IPS-NIHi7 (cell line): ENCODE data around the gene GPR25.

ENCODE experiments used
- DNase-seq: peaks from one replicate; pipeline ENCODE4 v3.0.0; 2012; ENCODE audit warnings: mixed read lengths; ENCODE audit errors: extremely low spot score

Gene GPR25

DNA sequence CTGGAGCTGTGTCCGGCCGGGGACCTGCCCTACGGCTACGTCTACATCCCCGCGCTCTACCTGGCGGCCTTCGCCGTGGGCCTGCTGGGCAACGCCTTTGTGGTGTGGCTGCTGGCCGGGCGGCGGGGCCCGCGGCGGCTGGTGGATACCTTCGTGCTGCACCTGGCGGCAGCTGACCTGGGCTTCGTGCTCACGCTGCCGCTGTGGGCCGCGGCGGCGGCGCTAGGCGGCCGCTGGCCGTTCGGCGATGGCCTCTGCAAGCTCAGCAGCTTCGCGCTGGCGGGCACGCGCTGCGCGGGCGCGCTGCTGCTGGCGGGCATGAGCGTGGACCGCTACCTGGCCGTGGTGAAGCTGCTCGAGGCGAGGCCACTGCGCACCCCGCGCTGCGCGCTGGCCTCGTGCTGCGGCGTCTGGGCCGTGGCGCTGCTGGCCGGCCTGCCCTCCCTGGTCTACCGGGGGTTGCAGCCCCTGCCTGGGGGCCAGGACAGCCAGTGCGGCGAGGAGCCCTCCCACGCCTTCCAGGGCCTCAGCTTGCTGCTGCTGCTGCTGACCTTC lies 412 bp downstream of the GPR25 start:
- no peak for DNase-seq

DNA sequence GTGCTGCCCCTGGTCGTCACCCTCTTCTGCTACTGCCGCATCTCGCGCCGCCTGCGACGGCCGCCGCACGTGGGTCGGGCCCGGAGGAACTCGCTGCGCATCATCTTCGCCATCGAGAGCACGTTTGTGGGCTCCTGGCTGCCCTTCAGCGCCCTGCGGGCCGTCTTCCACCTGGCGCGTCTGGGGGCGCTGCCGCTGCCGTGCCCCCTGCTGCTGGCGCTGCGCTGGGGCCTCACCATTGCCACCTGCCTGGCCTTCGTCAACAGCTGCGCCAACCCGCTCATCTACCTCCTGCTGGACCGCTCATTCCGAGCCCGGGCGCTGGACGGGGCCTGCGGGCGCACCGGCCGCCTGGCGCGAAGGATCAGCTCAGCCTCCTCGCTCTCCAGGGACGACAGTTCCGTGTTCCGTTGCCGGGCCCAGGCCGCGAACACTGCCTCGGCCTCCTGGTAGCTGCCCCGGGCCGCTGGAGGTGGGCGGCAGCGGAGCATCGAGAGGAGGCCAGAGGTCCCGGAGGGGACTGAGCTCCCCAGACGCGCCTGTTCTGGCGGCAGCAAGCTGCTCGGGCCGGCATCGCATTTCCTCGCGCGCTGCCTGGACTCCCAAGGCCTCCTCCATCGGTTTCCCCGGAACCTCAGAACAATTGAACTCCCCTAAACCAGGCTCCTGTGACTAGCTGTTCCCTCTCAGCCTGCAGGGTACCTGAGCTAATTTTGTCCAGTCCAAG lies 1.1 kb downstream of the GPR25 start:
- no peak for DNase-seq

DNA sequence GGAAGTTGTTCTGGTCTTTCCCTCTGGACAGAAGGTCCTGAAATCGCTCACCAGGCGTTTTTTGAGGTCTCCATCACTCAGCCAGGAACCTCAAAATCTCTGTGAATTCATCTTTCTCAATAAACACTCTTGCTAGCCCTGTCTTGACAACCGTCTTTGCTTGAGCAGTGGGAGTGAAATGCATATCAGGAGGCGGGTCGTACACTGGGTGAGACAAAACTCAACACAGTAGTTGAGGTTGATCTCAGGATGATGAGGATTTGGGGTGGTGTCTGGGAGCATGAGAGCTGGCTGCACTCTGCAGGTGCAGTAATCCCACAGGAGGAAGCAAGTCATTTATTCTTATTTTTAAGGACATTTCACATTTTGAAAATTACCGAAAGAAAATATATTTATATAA lies 1.9 kb downstream of the GPR25 start:
- DNase-seq, result no peak

DNA sequence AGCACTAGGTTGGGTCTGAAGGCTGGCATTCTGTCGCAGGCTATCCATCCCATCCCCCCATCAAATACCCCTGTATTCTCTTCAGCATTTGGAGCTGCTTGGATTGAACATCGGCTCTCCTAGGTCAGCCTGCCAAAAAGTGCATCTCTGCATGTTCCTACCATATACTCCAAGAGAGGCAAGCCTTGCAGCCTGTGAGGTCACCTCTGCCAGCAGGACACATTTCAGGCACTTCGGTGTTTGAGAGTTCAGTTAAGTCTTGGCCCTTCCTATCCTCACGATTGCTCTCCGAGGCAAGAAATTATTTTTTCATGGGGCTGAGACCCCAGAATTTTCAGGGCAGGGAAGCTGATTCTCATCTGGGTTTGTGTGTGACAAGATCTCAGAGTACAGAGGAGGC lies 2.6 kb downstream of the GPR25 start:
- DNase-seq, result no peak

DNA sequence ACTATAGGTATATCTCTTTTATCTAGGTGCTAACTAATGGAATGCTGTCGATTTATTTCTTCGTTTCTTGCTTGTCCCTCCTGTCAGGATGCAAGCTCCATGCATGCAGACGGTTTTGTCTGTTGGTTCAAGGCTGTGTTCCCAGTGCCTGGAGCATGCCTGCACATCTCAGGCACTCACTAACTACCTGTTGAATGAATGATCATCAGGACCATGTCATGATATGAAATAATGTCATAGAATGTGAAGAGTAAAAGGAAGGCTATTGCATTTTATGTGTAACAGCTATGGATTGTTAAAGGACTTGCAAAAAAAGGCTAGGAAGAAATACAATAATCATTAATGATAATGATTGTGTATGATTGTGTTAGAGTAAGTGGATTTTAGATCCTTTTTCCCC lies 4.2 kb downstream of the GPR25 start:
- no peak for DNase-seq

DNA sequence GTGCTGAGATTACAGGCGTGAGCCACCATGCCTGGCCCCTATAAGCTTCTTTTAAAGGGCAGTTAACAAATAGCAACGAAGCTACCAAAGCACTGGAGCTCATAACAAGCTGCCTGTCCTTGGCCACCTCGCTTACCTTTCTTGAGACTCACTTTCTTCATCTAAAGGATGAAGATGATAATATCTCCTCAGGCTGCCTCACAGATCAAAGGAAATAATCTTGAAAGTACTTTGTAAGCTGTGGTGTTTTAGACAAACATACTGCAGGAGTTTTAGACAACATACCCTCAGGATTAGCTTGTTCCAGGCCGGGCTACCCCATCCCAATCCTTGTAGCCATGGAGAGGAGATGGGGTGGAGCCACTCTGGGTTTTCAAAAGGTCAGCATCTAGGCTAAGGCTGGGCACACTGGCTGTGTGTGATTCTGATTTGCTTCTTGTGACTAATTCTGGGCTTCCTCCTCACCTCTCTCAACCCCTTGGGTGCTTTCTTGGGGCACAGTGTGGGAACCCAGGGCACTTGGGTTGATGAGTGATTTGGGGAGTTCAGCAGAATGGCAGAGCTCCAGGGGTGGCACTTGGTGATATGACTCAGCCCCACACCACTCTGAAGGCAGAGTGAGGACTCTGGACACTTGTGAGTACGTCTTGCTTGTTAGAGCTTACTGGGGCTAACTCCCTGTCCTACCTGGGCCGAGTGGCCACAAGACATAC lies 5.2 kb downstream of the GPR25 start:
- no peak for DNase-seq

DNA sequence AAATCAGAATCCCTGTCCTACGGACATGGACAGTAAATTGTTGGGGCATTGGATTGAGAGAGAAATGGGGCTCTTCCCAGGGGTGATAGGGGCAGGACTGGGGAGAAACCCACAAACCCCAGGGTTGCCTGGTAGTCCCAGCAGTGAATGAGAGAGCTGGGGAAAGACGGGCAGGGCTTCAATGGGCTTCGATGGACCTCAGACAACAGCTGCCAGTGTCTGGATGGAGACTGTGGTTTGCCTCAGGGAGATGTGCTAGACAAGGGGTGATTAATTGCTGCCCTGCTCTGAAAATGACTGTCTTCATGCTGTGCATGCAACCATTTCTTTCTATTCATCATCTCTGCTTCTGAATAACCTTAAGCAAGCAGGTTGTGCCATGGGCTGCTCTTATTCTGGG lies 7.4 kb downstream of the GPR25 start:
- no peak for DNase-seq

DNA sequence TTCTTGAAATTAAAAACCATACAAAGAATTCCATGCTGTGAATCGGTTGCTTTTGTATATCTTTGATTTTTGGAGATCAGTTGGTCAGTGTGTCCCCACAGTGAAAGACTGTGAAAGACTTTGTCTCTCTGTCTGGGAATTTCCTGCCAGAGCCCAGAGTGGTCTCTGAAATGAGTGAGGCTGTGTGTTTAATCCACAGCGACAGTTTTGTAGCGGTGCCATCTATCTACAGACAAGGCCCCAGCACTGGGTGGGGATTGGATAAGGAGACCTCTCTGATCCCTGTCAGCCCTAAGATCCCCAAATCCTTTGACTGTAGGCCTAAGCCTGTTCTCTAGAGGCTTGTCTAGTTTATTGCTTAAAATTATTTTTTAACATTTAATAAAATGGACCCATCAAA lies 10.3 kb downstream of the GPR25 start:
- no peak for DNase-seq

DNA sequence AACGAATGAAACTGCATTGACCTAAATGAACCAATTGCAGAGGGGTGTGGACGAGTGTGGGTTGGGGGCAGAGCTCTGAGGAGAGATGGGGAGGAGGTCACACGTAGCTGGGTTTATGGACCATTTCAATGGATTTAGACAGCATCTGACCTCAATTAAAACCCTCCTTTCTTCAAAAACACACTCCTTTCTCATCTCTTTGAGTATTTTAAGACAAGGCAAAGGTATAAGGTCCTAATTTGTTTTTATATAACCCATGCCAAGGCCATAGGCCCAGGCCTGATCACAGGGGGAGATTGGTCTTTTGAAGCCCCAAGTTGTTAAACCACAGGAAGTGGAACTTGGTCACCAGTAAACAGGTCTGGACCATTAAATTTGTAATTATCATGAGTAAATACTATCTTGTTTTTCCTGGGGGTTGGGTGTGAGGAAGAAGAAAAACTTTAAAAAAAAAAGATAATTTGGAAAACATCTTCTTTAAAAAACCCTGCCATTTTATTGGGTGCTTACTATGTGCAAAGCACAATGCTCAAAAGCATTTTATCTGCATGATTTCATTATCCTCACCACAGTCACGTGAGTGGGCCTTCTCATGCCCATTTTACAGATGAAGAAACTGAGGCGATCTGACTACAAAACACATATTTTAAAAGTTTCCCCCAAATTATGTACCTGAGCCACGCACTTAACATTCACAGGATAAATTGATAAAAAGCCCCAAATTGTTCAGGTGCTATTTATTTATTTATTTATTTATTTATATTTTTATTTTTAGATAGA lies 13.0 kb downstream of the GPR25 start:
- no peak for DNase-seq

DNA sequence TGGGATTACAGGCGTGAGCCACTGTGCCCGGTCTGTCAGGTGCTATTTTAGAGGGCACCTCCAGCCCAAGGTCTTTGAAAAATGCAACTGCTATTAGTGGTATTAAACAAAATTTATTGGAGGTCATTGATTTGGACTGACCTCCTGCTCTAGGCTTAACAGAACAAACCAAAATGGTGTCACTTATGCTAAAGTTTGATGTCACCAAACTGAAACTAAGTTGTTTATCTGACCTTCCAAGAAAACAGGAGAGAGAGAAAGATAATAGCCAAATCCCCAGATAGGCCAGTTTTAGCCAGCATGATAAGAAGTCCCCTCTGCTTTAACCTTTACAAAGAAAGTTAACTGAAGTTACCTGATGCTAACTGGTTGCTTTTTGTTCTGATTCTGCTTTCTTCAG lies 13.8 kb downstream of the GPR25 start:
- DNase-seq, result no peak

DNA sequence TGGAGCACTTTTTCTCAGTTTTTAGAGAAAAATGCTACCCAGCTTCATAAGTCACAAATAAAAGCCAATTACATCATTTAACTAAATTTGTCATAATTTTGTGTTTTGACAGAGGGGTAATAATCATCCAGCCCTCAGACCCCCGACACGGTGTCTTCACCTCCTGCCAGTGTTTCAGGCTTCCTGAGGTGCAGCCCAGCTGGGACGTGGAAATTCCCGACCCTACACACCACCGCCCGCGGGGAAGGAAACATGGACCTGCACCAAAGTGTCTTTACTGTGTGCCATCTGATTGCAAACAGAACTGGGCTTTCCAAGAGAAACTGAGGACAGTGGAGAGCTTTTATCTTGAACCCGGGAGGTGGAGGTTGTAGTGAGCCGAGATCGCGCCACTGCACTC lies 14.3 kb downstream of the GPR25 start:
- no peak for DNase-seq

DNA sequence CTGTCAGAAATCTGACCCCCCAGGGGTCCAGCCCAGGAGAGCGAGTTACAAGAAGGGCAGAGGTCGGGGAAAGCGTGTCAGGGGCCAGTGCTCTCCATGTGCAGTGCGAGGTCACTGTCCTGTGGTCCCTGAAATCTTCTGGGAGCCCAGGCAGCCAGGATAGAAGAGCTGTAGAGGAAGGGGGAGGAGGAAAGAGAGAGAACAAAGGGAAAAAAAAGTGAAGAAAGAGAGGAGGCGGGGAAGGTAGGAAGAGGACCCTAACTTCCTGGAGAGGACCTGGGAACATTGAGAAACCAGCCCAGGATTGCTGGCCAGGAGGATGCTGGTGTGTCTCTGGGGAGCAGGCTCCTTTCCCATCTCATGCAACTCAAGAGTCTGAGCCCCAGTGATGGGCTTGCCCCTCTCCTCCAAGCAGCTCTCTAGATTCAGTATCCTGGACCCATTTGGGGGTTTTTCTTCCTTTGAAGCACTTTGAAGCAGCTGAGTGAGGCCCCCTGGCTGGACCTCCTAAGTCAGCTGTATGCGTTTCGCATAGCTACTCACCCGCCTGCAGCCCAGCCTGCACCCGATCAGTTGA lies 15.1 kb downstream of the GPR25 start:
- DNase-seq, result no peak

DNA sequence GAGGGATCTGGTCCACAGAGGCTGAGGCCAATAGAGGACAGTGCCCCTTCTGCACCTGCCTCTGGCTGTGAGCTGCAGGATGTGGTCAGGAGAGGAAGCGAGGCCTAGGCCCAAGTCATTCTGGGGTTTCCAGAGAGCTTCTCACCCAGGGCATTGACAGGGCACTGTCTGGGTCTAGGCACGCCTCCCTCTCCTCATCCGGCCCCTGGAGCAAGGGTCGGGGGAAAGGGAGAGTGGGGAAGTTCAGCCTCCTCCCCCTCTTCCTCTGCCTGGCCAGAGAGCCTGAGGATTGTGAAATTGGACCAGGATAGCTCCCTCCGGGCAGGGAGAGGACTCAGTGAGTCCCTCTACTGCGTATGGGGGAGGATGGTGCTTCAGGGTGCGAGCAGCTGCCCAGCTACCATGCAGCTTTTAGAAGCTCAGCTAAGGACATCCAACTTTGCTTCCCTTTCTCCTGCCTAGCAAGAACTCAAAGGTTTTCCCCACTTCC lies 15.6 kb downstream of the GPR25 start:
- no peak for DNase-seq

DNA sequence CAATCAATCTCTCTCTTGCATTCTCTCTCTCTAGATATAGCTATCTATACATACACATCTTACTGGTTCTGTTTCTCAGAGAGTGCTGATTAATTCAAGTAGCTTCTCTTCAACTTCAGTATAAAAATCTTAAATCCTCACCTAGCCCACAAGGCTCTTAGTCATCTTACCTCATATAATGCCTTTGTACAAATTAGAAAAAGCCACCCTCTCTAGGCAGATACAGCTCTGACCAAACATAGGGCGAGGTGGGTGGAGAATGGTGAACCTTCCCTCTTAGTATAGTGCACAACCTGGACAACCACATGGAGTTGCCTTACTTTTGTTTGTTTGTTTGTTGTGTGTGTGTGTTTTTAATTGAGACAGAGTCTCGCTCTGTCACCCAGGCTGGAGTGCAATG lies 16.8 kb downstream of the GPR25 start:
- no peak for DNase-seq

DNA sequence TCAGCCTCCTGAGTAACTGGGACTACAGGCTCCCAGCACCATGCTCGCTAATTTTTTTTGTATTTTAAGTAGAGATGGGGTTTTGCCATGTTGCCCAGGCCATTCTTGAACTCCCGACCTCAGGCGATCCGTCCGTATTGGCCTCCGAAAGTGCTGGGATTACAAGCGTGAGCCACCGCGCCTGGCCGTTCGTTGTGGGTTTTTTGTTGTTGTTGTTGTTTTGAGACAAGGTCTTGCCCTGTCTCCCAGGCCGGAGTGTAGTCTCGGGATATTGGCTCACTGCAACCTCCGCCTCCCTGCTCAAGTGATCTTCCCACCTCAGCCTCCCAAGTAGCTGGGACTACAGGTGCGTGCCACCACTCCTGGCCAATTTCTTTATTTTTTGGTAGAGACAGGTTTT lies 17.2 kb downstream of the GPR25 start:
- no peak for DNase-seq

DNA sequence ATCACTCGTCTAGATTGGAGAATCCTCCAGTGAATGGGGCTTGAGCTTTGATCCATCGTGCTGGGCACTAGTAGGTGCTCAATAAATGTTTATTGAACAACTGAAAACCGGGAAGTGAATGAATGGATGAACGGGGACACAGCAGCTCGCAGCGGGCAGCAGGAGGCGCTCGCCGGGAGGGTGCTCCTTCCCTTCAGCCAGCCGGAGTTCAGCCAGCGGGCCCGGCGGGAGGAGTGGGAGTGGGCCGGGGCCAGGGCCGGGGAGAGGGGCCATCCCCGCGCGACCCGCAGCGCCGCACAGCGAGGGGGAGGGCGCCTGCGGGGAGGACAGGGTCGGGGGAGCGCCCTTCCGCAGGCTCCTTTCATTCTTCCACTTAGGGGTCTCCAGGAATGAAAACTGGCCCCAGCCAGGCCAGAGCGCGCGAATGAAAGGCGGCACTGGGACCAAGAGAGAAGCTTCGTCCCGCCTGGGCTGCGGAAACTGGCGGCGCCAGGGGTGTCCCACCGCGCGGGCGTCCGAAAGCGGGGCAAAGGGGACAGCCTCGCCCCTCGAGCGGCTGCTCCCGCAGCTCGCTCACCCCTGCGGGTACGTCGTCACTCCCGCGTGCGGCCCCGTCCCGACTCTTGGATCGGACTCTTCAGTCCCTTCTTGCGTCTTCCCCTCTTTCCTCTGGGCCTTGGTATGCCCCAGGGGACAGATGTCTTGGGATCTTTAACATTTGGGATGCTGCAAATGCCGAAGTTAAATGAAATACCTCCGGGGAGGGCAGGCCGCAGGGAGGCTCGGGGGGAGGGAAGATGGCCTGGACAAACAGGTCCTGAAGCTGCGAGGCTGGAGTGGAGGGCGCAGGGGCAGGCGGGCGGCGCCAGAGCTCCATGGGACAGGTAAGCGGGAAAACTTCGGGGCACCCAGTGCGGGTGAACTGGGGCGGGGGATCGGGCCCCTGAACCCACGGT lies 18.3 kb downstream of the GPR25 start:
- DNase-seq, result peak; percentile 76

DNA sequence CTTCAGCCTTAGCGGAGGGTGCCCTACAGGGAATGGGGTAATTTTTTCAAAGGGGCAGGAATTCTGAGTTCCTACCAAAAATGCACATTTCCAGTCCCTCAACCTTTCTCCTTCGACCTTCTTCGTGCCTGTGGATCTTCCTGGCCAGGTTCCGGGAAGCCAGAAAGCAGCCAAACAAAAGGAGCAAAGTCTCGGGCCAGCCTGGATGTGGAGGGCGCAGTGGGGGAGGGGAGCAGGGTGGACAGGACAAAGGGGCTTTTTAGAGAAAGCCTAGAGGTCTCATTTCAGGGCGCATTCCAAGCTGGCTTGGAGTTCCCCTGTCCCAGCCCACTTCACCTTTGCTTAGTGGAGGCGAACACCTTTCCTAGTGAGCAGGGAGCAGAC lies 19.0 kb downstream of the GPR25 start:
- DNase-seq, result peak; percentile 66

DNA sequence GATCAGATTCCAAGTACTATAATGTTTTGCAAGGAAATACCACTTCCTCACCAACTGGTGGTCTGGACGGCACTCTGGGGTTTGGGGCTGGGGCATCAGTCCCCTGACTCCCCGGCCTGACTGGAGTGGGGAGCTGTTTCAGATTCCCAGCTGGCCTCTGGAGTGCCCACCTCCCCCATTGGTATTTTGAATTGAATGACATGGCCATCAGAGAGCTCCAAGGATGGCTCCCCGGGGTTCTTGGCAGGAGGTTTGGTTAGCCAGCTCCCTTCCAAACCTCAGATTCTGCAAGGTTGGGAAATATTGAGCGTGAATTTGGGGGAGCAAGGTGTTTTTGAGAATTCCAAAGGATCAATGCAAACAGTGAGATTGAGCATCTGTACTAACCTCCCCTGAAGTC lies 19.8 kb downstream of the GPR25 start:
- no peak for DNase-seq

DNA sequence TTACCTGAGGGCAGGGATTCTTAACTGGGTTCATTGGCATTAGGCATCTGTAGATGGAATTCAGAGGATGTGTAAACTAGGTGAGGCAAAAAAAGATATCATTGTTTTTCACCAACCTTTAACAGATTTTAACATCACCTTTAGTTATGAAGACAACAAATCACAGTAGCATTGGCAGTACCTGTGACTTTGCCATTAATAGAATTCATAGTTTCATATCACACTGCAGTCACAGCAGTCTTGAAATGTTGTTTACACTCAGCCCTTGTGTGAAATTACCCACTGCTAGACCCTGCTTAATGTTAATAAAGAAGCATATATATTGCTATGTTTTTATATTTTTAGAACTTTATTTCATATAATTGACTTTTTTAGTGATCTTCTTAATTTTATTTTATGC lies 20.2 kb downstream of the GPR25 start:
- DNase-seq, result no peak

DNA sequence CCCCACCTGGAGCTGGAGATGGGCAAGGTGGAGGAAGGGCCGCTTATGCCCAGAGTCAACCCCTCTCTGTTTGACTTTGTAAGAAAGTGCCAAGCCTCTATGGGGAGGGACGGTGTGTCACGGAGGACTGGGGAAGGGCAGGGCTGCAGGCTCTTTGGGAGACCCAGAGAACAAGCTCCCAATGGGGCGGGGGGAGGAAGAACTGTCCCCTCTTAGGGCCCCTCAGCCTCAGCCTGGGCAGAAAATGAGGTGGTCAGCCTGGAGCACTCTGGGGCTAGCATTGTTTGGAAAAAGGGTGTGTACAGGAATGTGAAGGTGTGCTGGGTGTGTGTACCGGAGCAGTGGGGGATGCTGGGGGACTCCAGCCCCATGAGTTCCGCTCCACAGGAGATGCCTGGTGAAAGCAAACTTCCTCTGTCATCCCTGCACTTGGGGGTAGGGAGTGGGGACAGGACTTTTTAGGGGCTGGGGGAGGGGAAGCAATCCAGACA lies 20.7 kb downstream of the GPR25 start:
- DNase-seq, result no peak
